Right atrium auricular region (tissue), 2 donors: Measurements from ENCODE around the gene IFITM1. TPM values are rescaled to one million over a fixed set of nuclear protein-coding genes. Genes with fewer than 3 reads are reported as not detected.
"Not testable (repeated sequence)": the region's sequence is repeated elsewhere in the genome, so short reads cannot be mapped to it uniquely, and the experiment has no call there.

ENCODE experiments used
- DNase-seq: peaks from one replicate; pipeline ENCODE4 v3.0.0-alpha.2; 2019; ENCODE audit warnings: low spot score
- H3K27ac ChIP-seq, 2 donors: fragments of 200-600 bp; sonication (generic); 1 replicate in 1 of 2; 2 replicates in 1 of 2; pipeline ENCODE4 v1.5.1; 2016 to 2019
- H3K27me3 ChIP-seq, 2 donors: fragments of 200-600 bp; sonication (generic); one replicate each; pipeline versions ENCODE4 v1.5.1 to v1.6.0; 2017 to 2019
- H3K36me3 ChIP-seq: fragments of 200-600 bp; sonication (generic); one replicate; pipeline ENCODE4 v1.5.1; 2016
- H3K4me1 ChIP-seq, 2 donors: fragments of 200-600 bp; sonication (generic); one replicate each; pipeline versions ENCODE4 v1.5.1 to v1.6.0; 2017 to 2019
- H3K4me3 ChIP-seq, 2 donors: fragments of 200-600 bp; sonication (generic); 1 replicate in 1 of 2; 2 replicates in 1 of 2; pipeline ENCODE4 v1.5.1; 2017 to 2019; ENCODE audit warnings: mild to moderate bottlenecking in 1 of 2, moderate library complexity in 1 of 2
- H3K9me3 ChIP-seq, 2 donors: fragments of 200-600 bp; sonication (generic); one replicate each; pipeline ENCODE4 v1.5.1; 2019
- total RNA-seq, 2 donors: library from RNA; depleted of rRNA; stranded (reverse); fragments of >200 nt; gene quantifications; one replicate each; pipeline ENCODE4 v1.1.0, GENCODE V29; 2016
- TF ChIP-seq, protein P1 (sequence below), 2 donors: fragments of 200-600 bp; sonication (generic); IDR thresholded peaks; one replicate each; pipeline ENCODE4 v1.5.1; 2019; ENCODE audit warnings: antibody characterized with exemption in 2 of 2

IFITM1 gene
- total RNA-seq, 2 donors from 2014 or later: 82.3 to 241 TPM

DNA sequence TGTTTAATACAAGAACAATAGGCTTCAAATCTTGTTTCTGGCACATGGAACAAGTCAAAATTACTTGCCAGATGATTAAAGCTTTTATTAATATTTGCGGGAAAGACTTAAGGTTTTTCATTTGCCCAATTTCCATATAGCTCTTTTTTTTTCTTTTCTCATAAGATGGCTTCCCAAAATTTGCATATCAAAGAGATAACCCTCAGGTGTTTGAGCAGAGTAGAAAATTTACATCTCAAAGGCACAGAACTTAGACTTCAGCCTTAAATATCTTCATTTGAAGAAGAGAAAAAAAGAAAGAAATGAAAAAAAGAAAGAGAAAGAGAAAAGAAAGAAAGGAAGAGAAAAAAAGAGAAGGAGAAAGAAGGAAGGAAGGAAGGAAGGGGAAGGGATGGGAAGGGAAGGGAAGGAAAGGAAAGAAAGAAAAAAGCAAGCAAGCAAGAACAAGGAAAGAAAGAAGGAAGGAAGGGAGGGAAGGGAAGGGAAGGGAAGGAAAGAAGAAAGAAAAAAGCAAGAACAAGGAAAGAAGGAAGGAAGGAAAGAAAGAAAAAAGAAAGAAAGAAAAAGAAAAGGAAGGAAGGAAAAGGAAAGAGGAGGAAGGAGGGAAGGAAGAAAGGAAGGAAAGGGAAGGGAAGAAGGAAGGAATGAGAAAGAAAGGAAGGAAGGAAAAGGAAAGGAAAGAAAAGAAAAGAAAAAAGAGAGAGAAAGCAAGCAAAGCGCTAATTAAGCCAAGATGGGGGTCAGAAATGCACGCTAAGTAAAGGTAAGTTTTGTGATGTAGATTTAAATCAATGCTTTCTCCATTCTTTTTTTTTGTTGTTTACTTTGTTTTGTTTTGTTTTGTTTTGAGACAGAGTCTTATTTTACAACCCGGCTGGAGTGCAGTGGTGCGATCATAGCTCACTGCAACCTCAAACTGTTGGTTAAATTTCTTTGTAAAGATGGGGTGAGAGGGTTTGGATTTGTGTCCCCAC, 27.0 kb downstream of the IFITM1 start:
- H3K27me3 ChIP-seq: no peaks in the 10 kb centered on the region
- H3K36me3 ChIP-seq: no peaks in the 10 kb centered on the region
- no peak overlapping the region for H3K4me3 ChIP-seq
- no peak overlapping the region for H3K27ac ChIP-seq
- DNase-seq: no peak
- no peaks in the 10 kb centered on the region for H3K9me3 ChIP-seq
- TF ChIP-seq, protein P1, sequence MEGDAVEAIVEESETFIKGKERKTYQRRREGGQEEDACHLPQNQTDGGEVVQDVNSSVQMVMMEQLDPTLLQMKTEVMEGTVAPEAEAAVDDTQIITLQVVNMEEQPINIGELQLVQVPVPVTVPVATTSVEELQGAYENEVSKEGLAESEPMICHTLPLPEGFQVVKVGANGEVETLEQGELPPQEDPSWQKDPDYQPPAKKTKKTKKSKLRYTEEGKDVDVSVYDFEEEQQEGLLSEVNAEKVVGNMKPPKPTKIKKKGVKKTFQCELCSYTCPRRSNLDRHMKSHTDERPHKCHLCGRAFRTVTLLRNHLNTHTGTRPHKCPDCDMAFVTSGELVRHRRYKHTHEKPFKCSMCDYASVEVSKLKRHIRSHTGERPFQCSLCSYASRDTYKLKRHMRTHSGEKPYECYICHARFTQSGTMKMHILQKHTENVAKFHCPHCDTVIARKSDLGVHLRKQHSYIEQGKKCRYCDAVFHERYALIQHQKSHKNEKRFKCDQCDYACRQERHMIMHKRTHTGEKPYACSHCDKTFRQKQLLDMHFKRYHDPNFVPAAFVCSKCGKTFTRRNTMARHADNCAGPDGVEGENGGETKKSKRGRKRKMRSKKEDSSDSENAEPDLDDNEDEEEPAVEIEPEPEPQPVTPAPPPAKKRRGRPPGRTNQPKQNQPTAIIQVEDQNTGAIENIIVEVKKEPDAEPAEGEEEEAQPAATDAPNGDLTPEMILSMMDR (IDR thresholded peaks at IDR 0.05): no peak
- peaks cover 0 to 9% of the 10 kb centered on the region in 2 donors for H3K4me1 ChIP-seq

GRCh38 chr11:342328-342727, 28.5 kb downstream of the IFITM1 start:
- no peak for DNase-seq
- Histone ChIP-seq H3K27ac (no peak overlapping the region), H3K4me3 (no peak overlapping the region), H3K9me3 (no peaks in the 10 kb centered on the region), H3K27me3 (no peaks in the 10 kb centered on the region), H3K4me1 (no peaks in the 10 kb centered on the region), H3K36me3 (no peaks in the 10 kb centered on the region)
- TF ChIP-seq, protein P1 (IDR thresholded peaks at IDR 0.05): no peak

DNA sequence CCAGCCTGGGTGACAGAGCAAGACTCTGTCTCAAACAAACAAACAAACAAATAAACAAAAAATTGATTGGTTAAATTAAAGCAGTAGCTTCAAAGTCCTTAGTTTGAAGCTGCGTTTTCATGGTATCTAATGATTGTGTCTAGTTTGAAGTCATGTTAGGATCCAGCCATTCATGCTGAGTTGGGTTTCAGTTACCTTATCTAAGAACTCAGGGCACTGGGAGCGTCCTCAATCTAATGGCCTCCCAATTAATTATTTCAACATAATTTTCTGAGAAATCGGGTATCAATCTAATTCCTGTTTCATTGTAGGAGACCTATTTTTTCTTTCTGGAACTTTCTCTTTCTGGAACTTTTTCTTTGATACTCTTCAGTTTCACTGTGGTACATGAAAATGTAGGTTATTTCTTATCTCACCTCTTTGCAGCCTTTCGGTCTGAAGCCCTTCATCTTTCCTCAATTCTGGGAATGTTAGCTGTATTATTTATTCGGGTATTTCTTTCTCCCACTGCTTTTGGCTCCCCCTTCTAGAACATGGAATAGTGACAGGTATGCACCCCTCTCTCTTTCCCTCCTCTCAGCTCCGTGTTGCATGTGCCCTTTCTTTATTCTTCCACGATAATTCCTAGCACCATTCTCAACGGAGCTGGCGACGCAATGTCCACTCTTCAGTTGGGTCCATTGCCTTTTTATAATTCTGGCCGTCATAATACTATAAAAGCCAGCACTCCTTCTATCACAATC, 31.2 kb downstream of the IFITM1 start:
- Histone ChIP-seq H3K4me1 (no peaks in the 10 kb centered on the region), H3K4me3 (no peak overlapping the region), H3K36me3 (no peaks in the 10 kb centered on the region), H3K27me3 (no peaks in the 10 kb centered on the region), H3K9me3 (no peaks in the 10 kb centered on the region), H3K27ac (no peak overlapping the region)
- TF ChIP-seq, protein P1 (IDR thresholded peaks at IDR 0.05): no peak
- DNase-seq: no peak

- H3K4me1 ChIP-seq: no peaks in the 10 kb centered on the region
- no peak for DNase-seq
- TF ChIP-seq, protein P1 (IDR thresholded peaks at IDR 0.05): no peak
- H3K4me3 ChIP-seq: no peak overlapping the region
- H3K27me3 ChIP-seq: no peaks in the 10 kb centered on the region
- no peaks in the 10 kb centered on the region for H3K36me3 ChIP-seq
- no peak overlapping the region for H3K27ac ChIP-seq
- no peaks in the 10 kb centered on the region for H3K9me3 ChIP-seq
Measured at GRCh38 chr11:346529-346928, 32.7 kb downstream of the IFITM1 start.

DNA sequence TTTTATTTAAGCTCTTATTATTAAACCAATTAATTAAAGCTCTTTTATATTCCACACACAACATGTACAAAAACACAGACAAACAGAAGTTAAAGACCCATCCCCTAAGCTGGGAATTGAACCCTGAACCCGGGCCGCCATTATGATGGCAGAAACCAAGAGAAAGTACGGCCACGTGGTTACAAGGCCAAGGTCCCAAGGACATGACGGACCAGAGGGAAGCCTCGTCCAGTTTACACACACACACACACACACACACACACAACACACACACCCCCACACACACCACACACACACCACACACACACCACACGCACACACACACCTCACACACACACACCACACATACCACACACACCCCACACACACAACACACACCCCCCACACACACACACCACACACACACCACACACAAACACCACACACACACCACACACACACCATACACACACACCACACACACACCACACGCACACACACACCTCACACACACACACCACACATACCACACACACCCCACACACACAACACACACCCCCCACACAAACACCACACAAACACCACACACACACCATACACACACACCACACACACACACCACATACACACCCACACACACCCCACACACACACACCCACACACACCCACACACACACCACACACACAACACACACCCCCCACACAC, 35.6 kb downstream of the IFITM1 start:
- not testable (repeated sequence) for H3K9me3 ChIP-seq, H3K27me3 ChIP-seq, H3K27ac ChIP-seq, DNase-seq, H3K4me3 ChIP-seq, H3K36me3 ChIP-seq
- H3K4me1 ChIP-seq: peaks cover 0 to 21% of the 10 kb centered on the region in 2 donors

- H3K36me3 ChIP-seq, H3K27ac ChIP-seq, DNase-seq, H3K9me3 ChIP-seq, H3K4me3 ChIP-seq, H3K27me3 ChIP-seq: not testable (repeated sequence)
- H3K4me1 ChIP-seq: peaks cover 0 to 23% of the 10 kb centered on the region in 2 donors
Measured at GRCh38 chr11:350033-350722, 36.3 kb downstream of the IFITM1 start.
